B cell (primary cell): ENCODE results near the gene MCM7. TPM values are rescaled to one million over a fixed set of nuclear protein-coding genes. Genes with fewer than 3 reads are reported as not detected.

ENCODE experiments used
- ATAC-seq: fragments of 200-7000 bp; cut with Tn5 transposase; one replicate; pipeline ENCODE4 v1.10.0; 2021; ENCODE audit warnings: low read depth, mild to moderate bottlenecking, moderate number of reproducible peaks, moderate library complexity
- CTCF ChIA-PET: fragments of 350-600 bp; sonication (Branson Sonifier 250); formaldehyde crosslinking; loops from one replicate; lab custom pipeline; 2021; ENCODE audit warnings: antibody characterized with exemption, inconsistent platforms; lab: Charles Lee
- POLR2A ChIA-PET: fragments of 350-600 bp; sonication (Branson Sonifier 250); formaldehyde crosslinking; loops from one replicate; lab custom pipeline; 2021; ENCODE audit warnings: antibody characterized with exemption; lab: Charles Lee
- DNase-seq: peaks from one replicate; pipeline ENCODE4 v3.0.0; 2013
- H2AFZ ChIP-seq: 2 replicates; pipeline ENCODE4 v1.6.1; 2012; ENCODE audit warnings: mild to moderate bottlenecking, low read depth, low read length; ENCODE audit not compliant: insufficient read depth, poor library complexity, severe bottlenecking
- H3K27ac ChIP-seq, 2 donors: 1 replicate in 1 of 2; 2 replicates in 1 of 2; pipeline ENCODE4 v1.5.1; 2012 to 2013; ENCODE audit warnings: low read length in 2 of 2, mild to moderate bottlenecking in 2 of 2, moderate library complexity in 1 of 2
- H3K27me3 ChIP-seq, 4 experiments: fragments of 200-600 bp in 1 of 4; sonication (generic) in 1 of 4; replicated peaks in 1 of 4; 1 replicate in 2 of 4; 2 replicates in 2 of 4; pipeline versions ENCODE4 v1.6.1 to v1.7.0; 2013 to 2016; ENCODE audit warnings: low read length in 3 of 4, mild to moderate bottlenecking in 2 of 4, mixed read lengths in 1 of 4, moderate library complexity in 1 of 4; ENCODE audit not compliant: insufficient read depth in 4 of 4, control insufficient read depth in 3 of 4; ENCODE audit errors: control extremely low read depth in 1 of 4
- H3K36me3 ChIP-seq, 2 experiments: replicated peaks in 1 of 2; 1 replicate in 1 of 2; 2 replicates in 1 of 2; pipeline versions ENCODE4 v1.6.1 to v1.7.1; 2013; ENCODE audit warnings: low read length in 1 of 2; ENCODE audit not compliant: insufficient read depth in 2 of 2, control insufficient read depth in 1 of 2; ENCODE audit errors: control extremely low read depth in 1 of 2, extremely low read depth in 1 of 2
- H3K4me1 ChIP-seq, 2 donors: fragments of 200-600 bp in 1 of 2; sonication (generic) in 1 of 2; 1 replicate in 1 of 2; 2 replicates in 1 of 2; pipeline versions ENCODE4 v1.5.1 to v1.6.1; 2013 to 2017; ENCODE audit warnings: low read length in 2 of 2; ENCODE audit not compliant: control insufficient read depth in 2 of 2, insufficient read depth in 2 of 2
- H3K4me2 ChIP-seq: replicated peaks from 2 replicates; pipeline ENCODE3; 2012; ENCODE audit warnings: mild to moderate bottlenecking, low read depth, low read length; ENCODE audit not compliant: poor library complexity, severe bottlenecking
- H3K4me3 ChIP-seq, 5 experiments: fragments of 200-600 bp in 1 of 5; sonication (generic) in 1 of 5; 1 replicate in 3 of 5; 2 replicates in 2 of 5; pipeline versions ENCODE4 v1.5.1 to v1.7.0; 2011 to 2016; ENCODE audit warnings: low read length in 4 of 5, mild to moderate bottlenecking in 4 of 5, low read depth in 2 of 5, control low read depth in 1 of 5, moderate library complexity in 1 of 5; ENCODE audit not compliant: insufficient read depth in 1 of 5; ENCODE audit errors: control extremely low read depth in 1 of 5, extremely low read depth in 1 of 5
- H3K79me2 ChIP-seq: fragments of 200-600 bp; sonication (generic); one replicate; pipeline ENCODE4 v1.6.0; 2016; ENCODE audit warnings: low read length; ENCODE audit not compliant: control insufficient read depth, insufficient read depth
- H3K9ac ChIP-seq: fragments of 200-600 bp; sonication (generic); 2 replicates; pipeline ENCODE4 v1.6.1; 2017; ENCODE audit warnings: mild to moderate bottlenecking, low read length, moderate library complexity
- H3K9me3 ChIP-seq, 3 donors: one replicate each; pipeline versions ENCODE4 v1.6.1 to v1.7.1; 2013; ENCODE audit warnings: low read length in 2 of 3; ENCODE audit not compliant: control insufficient read depth in 2 of 3, insufficient read depth in 1 of 3; ENCODE audit errors: control extremely low read depth in 1 of 3
- H4K20me1 ChIP-seq: 2 replicates; pipeline ENCODE4 v1.6.0; 2012; ENCODE audit warnings: mild to moderate bottlenecking, low read length; ENCODE audit not compliant: insufficient read depth, control insufficient read depth, poor library complexity, severe bottlenecking
- H3K27ac Mint-ChIP-seq: one replicate; pipeline ENCODE4 v1.8.0; 2021; ENCODE audit warnings: mixed read lengths
- H3K27me3 Mint-ChIP-seq: one replicate; pipeline ENCODE4 v1.8.0; 2021; ENCODE audit warnings: mixed read lengths
- H3K4me1 Mint-ChIP-seq: one replicate; pipeline ENCODE4 v1.8.0; 2021; ENCODE audit warnings: mixed read lengths
- H3K4me3 Mint-ChIP-seq: one replicate; pipeline ENCODE4 v1.8.0; 2021; ENCODE audit warnings: mixed read lengths
- H3K9me3 Mint-ChIP-seq: one replicate; pipeline ENCODE4 v1.8.0; 2022; ENCODE audit warnings: mixed read lengths; ENCODE audit not compliant: insufficient read depth
- CTCF ChIP-seq: fragments of 200-600 bp; IDR thresholded peaks from one replicate; pipeline ENCODE4 v1.8.0; 2022; ENCODE audit warnings: antibody characterized with exemption, mild to moderate bottlenecking
- EZH2 ChIP-seq: IDR thresholded peaks from 2 replicates; pipeline ENCODE4 v1.6.1; 2012; ENCODE audit warnings: borderline replicate concordance, low read depth, mild to moderate bottlenecking, moderate library complexity, low read length; ENCODE audit not compliant: insufficient read depth, poor library complexity, severe bottlenecking
- WGBS: methylation state at CpG from one replicate; pipeline ENCODE4 v1.1.5; 2013; ENCODE audit warnings: missing lambda C conversion rate; ENCODE audit not compliant: insufficient coverage; 5-methylcytosine and 5-hydroxymethylcytosine counted together
- intact Hi-C: fragments of 100-400 bp; cut with micrococcal nuclease; formaldehyde crosslinking; loops from one replicate; pipeline ENCODE4 v1.10.0; 2022
- polyA plus RNA-seq: library from polyadenylated mRNA; depleted of rRNA; stranded (reverse); fragments of >200 nt; gene quantifications from 2 replicates; pipeline ENCODE4 v1.2.3, GENCODE V29; 2012
- total RNA-seq, 2 donors: library from RNA; stranded (reverse); fragments of 120-200 nt in 1 of 2; gene quantifications; 1 replicate in 1 of 2; 2 replicates in 1 of 2; pipeline versions ENCODE4 v1.2.3 to v1.2.4, GENCODE V29; 2013 to 2022

MCM7 gene
- total and polyA plus RNA-seq, 2 donors (not counting 1 experiment from before 2014, with no cell fraction given) = 154 to 171 TPM

DNA sequence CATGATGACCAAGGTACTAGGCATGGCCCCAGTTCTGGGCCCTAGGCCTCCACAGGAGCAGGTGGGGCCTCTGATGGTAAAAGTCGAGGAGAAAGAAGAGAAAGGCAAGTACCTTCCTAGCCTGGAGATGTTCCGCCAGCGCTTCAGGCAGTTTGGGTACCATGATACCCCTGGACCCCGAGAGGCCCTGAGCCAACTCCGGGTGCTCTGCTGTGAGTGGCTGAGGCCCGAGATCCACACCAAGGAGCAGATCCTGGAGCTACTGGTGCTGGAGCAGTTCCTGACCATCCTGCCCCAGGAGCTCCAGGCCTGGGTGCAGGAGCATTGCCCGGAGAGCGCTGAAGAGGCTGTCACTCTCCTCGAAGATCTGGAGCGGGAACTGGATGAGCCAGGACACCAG is 44.2 kb downstream of the MCM7 start:
- Histone ChIP-seq H3K9ac (no peak overlapping the region), H2AFZ (no peak overlapping the region), H3K4me1 (peaks cover 0 to 9% of the 10 kb centered on the region in 2 donors), H3K27ac (no peak overlapping the region), H4K20me1 (no peaks in the 10 kb centered on the region), H3K4me2 (no peak overlapping the region), H3K79me2 (peaks cover 14% of the 10 kb centered on the region), H3K36me3 (peaks cover 1 to 27% of the 10 kb centered on the region in 2 experiments), H3K27me3 (no peaks in the 10 kb centered on the region), H3K4me3 (no peak overlapping the region), H3K9me3 (no peaks in the 10 kb centered on the region)
- Mint-ChIP-seq H3K27ac (no peak overlapping the region), H3K27me3 (no peaks in the 10 kb centered on the region), H3K4me3 (no peak overlapping the region), H3K9me3 (no peaks in the 10 kb centered on the region), H3K4me1 (peaks cover 2% of the 10 kb centered on the region)
- intact Hi-C loops = no loop called here
- CTCF ChIA-PET = no interaction called here
- WGBS = over 99% methylated on average over 8 of the region's 10 CpGs
- POLR2A ChIA-PET = no interaction called here
- ATAC-seq (no peak), DNase-seq (no peak)
- TF ChIP-seq EZH2 = no peak
- TF ChIP-seq CTCF = no peak

DNA sequence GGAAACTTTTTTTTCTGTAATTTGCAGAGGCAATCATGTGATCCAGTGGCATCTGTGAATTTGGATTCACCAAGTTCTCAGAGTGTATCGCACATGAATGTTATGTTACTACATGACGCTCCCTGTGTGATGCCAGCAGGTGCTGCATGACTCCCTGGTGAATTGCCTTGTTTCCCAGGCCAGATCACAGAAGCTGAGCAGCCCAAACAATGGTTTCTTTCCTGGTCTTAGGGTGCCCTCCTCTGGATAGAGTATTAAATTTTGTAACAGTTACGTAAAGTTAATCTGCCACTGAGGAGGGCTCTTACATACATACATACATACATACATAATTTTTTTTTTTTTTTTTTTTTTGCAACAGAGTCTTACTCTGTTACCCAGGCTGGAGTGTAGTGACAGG is 48.0 kb downstream of the MCM7 start:
- no peaks in the 10 kb centered on the region for H3K9me3 ChIP-seq
- no peaks in the 10 kb centered on the region for H4K20me1 ChIP-seq
- no peak for TF ChIP-seq EZH2
- TF ChIP-seq CTCF = no peak
- no peak overlapping the region for H2AFZ ChIP-seq
- Mint-ChIP-seq H3K4me1 (peaks cover 16% of the 10 kb centered on the region), H3K27me3 (no peaks in the 10 kb centered on the region), H3K4me3 (no peak overlapping the region), H3K27ac (no peak overlapping the region), H3K9me3 (no peaks in the 10 kb centered on the region)
- DNase-seq = peak; percentile 50
- intact Hi-C loops = loop anchor here (2.0 kb wide), 1 partner anchor 140 kb away; no protein-coding TSS in a partner anchor
- H3K4me2 ChIP-seq = no peak overlapping the region
- H3K9ac ChIP-seq = no peak overlapping the region
- no peak for ATAC-seq
- H3K79me2 ChIP-seq = peaks cover 21% of the 10 kb centered on the region
- H3K27me3 ChIP-seq = no peaks in the 10 kb centered on the region
- 64% methylated on average over 2 of the region's 3 CpGs for WGBS
- POLR2A ChIA-PET = interaction anchor here (0.6 to 0.7 kb wide), 2 partner anchors 11 to 132 kb away, joined by 4 to 7 read pairs; no protein-coding TSS in a partner anchor
- H3K36me3 ChIP-seq = peaks cover 1 to 17% of the 10 kb centered on the region in 2 experiments
- peaks cover 6 to 13% of the 10 kb centered on the region in 2 donors for H3K4me1 ChIP-seq
- no peak overlapping the region for H3K4me3 ChIP-seq
- CTCF ChIA-PET = interaction anchor here (0.7 to 1.4 kb wide), 4 partner anchors 73 to 684 kb away, joined by 3 to 7 read pairs (median 3); no protein-coding TSS in a partner anchor
- H3K27ac ChIP-seq = no peak overlapping the region
